Astrocyte (in vitro differentiated cells and primary cell): ENCODE results near the gene OOSP3.

Experiments used
- CTCF ChIP-seq: IDR thresholded peaks from 2 replicates; pipeline ENCODE4 v1.5.1; 2011; ENCODE audit warnings: low read depth, mild to moderate bottlenecking, inconsistent platforms, low read length, moderate library complexity; ENCODE audit not compliant: insufficient read depth
- EZH2 ChIP-seq: IDR thresholded peaks from 2 replicates; pipeline ENCODE4 v1.6.1; 2012; ENCODE audit warnings: mild to moderate bottlenecking, low read length, inconsistent platforms; ENCODE audit not compliant: insufficient read depth

GRCh38 chr11:59941091-59941490 lies 62.5 kb downstream of the OOSP3 start:
- TF ChIP-seq CTCF (no peak), EZH2 (no peak)
